SW480 (cell line): Measurements from ENCODE around the gene SPATA31E1.
"Not testable (repeated sequence)": the region's sequence is repeated elsewhere in the genome, so short reads cannot be mapped to it uniquely, and the experiment has no call there.

Source experiments
- DNase-seq: peaks from one replicate; pipeline ENCODE4 v3.0.0-alpha.2; 2016; ENCODE audit warnings: low spot score

The SPATA31E1 gene

GRCh38 chr9:87886210-87886932 is 3.7 kb downstream of the SPATA31E1 start:
- no peak for DNase-seq

DNA sequence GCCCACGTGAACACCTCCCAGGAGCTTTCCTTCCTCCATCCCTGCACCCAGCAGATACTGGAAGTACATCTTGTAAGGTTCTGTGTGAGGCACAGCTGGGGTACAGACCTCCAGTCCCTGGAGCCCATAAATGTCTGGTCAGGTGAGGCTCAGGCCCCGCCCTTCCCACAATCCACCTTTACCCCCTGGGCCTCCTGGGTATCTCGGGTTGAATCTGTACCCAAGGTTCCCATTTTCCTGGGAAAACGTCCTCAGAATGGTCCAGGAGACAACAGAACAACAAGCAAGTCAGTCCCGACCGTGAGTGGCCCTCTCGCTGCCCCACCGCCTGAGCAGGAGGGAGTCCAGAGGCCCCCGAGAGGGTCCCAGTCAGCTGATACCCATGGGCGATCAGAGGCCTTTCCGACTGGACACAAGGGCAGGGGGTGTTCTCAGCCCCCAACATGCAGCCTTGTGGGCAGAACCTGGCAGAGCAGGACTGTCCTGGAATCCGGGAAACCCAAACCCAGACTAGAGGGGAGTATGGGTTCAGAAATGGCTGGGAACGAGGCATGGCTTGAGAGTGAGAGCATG is 4.3 kb downstream of the SPATA31E1 start:
- DNase-seq: no peak

- no peak for DNase-seq
These were observed 5.2 kb downstream of the SPATA31E1 start for GRCh38 chr9:87887661-87888480.

- no peak for DNase-seq
These were observed 5.8 kb downstream of the SPATA31E1 start for GRCh38 chr9:87888501-87888900.

DNA sequence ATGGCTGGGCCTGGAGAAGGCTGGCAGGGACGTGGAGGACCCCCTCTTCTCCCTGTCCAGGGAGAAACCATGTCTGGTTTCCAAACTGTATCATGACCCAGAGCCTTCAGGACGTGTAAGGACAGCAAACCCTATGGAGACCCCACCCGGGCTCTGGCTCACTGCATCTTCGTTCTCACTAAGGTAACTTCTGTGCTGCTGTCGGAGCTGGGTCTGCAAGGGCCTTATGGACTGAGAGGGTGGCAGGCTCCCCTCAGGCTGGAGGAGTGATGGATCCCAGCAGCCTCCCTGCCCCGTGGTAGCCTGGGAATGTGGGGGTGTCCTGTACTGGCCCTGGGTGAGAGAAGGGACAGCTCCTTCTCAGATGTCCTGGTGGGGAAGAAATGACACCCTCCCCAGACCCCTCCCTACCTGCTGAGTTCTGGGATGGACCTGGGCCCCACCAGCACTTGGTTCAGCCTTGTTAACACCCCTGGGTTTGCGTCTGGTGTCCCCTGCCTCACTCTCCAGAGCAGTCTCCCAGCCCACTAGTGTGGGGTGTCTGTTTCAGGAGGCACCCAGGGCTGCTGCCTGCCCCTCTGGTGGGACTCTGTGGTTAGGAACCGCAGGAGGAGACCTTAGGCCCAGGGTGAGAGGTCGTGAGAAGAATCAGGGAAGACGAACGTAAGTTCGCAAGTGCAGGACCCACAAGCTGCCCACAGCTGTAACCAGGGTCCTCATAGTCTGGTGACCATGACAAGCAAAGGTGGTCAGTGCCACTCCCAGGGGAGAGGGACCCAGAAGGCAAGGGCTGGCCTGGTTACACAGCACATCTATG is 6.6 kb downstream of the SPATA31E1 start:
- no peak for DNase-seq

- no peak for DNase-seq
These were observed 7.2 kb downstream of the SPATA31E1 start for GRCh38 chr9:87889882-87890252.

GRCh38 chr9:87890837-87891236 is 8.2 kb downstream of the SPATA31E1 start:
- no peak for DNase-seq

DNA sequence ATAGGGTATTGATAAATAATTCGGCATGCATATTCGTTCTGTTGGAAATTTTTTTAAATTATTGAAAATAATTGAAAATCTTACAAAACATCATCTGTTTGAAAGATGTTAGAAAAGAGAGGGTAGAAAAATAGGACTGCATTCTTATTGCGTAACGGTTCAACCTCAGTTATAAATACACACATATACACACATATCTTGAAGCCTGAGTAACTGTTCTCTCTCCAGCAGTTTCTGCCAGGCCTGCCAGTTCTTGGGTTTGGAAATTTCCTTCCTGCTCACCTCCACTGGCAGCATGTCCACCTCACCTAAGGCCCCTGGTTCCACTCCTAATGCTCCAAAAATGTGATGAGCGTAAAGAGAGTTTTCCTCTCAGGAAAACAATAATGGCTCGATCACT is 9.1 kb downstream of the SPATA31E1 start:
- no peak for DNase-seq

- no peak for DNase-seq
These were observed 10.3 kb downstream of the SPATA31E1 start for GRCh38 chr9:87892956-87893355.

GRCh38 chr9:87894998-87895625 is 12.4 kb downstream of the SPATA31E1 start:
- no peak for DNase-seq

DNA sequence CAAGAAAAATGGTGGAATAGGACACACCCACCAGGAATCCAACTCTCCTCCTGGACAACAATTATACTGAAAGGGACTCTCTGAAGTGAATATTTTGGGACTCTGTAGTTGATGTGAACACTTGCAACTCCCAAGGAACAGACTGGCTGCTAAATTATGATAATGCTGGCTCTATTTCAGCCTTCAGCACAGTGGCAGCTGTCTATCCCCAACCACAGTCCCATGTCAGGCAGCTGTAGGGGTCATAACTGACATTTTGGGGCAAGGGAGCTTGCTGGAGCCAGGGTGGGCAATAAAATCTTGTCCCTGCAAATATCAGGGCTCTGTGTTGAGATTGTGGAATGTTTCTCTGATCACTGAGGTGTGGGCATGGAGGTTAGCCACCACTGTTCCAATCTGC is 14.2 kb downstream of the SPATA31E1 start:
- no peak for DNase-seq

DNA sequence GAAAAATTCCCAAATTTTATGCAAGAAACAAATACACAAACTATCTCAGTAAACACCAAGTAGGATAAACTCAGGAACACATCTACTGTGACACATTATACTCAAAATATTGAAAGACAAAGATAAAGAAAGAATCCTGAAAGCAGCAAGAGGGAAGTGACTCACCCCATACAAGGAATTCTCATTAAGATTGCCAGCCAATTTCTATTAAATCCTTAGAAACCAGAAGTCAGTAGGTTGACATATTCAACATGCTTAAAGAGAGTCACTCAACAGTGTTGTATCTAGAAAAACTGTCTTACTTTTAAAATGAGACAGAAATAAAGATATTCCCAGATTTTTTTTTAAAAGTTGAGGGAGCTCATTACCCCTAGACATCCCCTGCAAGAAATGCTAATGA is 15.5 kb downstream of the SPATA31E1 start:
- DNase-seq: no peak

DNA sequence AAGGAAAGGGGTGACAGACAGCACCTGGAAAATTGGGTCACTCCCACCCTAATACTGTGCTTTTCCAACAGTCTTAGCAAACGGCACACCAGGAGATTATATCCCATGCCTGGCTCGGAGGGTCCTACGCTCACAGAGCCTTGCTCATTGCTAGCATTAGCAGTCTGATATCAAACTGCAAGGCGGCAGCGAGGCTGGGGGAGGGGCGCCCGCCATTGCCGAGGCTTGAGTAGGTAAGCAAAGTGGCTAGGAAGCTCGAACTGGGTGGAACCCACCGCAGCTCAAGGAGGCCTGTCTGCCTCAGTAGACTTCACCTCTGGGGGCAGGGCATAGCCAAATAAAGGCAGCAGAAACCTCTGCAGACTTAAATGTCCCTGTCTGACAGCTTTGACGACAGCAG is 19.7 kb downstream of the SPATA31E1 start:
- not testable (repeated sequence) for DNase-seq

GRCh38 chr9:87909310-87910041 is 26.8 kb downstream of the SPATA31E1 start:
- DNase-seq: peak; percentile 18

- no peak for DNase-seq
These were observed 28.1 kb downstream of the SPATA31E1 start for GRCh38 chr9:87910821-87911220.

DNA sequence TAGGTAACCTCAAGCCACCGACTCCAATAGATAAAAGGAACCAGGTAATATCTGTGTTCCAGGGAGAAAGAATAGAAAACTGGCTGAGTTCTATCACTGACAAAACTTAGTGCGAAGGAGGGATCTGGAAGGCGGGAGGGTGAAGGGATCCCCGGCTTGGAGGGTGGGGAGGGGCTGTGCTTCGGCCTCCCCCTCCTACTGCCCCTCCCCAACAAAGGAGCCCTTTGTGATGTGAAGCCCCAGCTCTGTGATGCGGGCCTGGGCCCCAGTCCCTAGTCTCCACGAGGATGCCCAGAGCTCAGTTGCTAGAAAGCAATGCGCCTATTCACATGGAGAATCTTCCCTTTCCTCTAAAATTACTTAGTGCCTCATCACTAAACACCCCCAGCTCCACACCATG is 35.0 kb downstream of the SPATA31E1 start, which contains the start of gene SPATA31C1:
Gene SPATA31C1, plus strand, starts transcription at position 301 of the 400 bp plus-strand sequence.
- DNase-seq: not testable (repeated sequence)

- DNase-seq: not testable (repeated sequence)
These were observed 36.3 kb downstream of the SPATA31E1 start for GRCh38 chr9:87919013-87919412.

GRCh38 chr9:87921561-87921960 is 38.9 kb downstream of the SPATA31E1 start:
- DNase-seq: not testable (repeated sequence)

GRCh38 chr9:87923012-87923411 is 40.3 kb downstream of the SPATA31E1 start:
- not testable (repeated sequence) for DNase-seq

DNA sequence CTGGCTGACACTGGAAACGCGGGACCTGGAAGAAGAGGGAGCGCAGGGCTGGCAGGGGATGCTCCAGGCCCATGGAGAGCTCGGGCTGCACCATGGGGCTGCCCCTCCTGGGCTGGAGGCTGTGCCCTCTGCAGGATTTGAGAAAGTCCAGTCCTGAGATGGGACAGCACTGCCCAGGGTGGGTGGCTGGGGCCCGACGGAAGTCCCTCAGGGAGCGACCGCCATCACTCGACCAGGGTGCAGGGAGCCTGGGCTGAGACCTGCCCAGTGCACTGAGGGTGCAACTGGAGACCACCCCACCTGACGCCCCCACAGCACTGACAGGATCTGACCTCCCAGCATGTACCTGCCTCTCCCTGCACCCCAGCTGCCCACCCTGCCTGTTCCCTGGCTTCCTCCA is 42.2 kb downstream of the SPATA31E1 start:
- not testable (repeated sequence) for DNase-seq

DNA sequence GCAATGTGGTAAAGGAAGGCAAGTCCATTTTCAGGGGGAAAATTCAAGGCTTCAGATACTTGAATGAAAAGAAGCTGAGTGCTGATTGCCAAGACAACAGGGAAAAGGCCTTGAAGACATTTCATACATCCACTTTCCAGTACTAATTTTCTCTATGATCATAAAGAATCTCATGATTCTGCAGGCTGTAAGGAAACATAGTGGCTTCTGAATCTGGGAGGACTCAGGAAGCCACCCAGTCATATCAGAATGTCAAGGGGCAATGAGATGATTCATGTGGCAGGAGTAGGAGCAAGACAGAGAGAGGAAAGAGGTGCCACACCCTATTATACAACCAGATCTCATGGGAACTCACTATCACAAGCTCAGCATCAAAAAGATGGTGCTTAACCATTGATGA is 46.5 kb downstream of the SPATA31E1 start:
- not testable (repeated sequence) for DNase-seq
